WTC11 (cell line): ENCODE measurements around the gene PLCG2. TPM values are rescaled to one million over a fixed set of nuclear protein-coding genes. Genes with fewer than 3 reads are reported as not detected.

Experiments
- ATAC-seq: fragments of 200-7000 bp; cut with Tn5 transposase; 2 replicates; pipeline ENCODE4 v1.10.0; 2021; ENCODE audit warnings: mild to moderate bottlenecking, moderate library complexity
- CTCF ChIA-PET: fragments of 300-600 bp; sonication (Branson Sonifier 250); formaldehyde crosslinking; loops from one replicate; lab custom pipeline; 2021; ENCODE audit warnings: antibody characterized with exemption; lab: Charles Lee
- POLR2A ChIA-PET: fragments of 350-600 bp; sonication (Branson Sonifier 250); formaldehyde crosslinking; loops from one replicate; lab custom pipeline; 2021; ENCODE audit warnings: antibody characterized with exemption; lab: Charles Lee
- DNase-seq: peaks from one replicate; pipeline ENCODE4 v3.0.0; 2021; ENCODE audit warnings: low spot score
- H3K27ac Mint-ChIP-seq: 2 replicates; pipeline ENCODE4 v1.8.0; 2021; ENCODE audit warnings: mixed read lengths
- H3K27me3 Mint-ChIP-seq: 2 replicates; pipeline ENCODE4 v1.8.0; 2021; ENCODE audit warnings: low read depth, mild to moderate bottlenecking, moderate library complexity, mixed read lengths
- H3K36me3 Mint-ChIP-seq: 2 replicates; pipeline ENCODE4 v1.8.0; 2021; ENCODE audit warnings: mixed read lengths
- H3K4me1 Mint-ChIP-seq: 2 replicates; pipeline ENCODE4 v1.8.0; 2022; ENCODE audit warnings: mixed read lengths
- H3K4me3 Mint-ChIP-seq: 2 replicates; pipeline ENCODE4 v1.8.0; 2021; ENCODE audit warnings: mild to moderate bottlenecking, moderate library complexity, mixed read lengths
- H3K9me3 Mint-ChIP-seq: 2 replicates; pipeline ENCODE4 v1.8.0; 2021; ENCODE audit warnings: mixed read lengths
- ARID4B ChIP-seq: sonication (generic); formaldehyde crosslinking; IDR thresholded peaks from 2 replicates; pipeline ENCODE4 v1.8.0; 2023; ENCODE audit warnings: missing genetic modification reagents, mild to moderate bottlenecking, borderline replicate concordance
- ATF1 ChIP-seq: sonication (generic); formaldehyde crosslinking; IDR thresholded peaks from 2 replicates; pipeline ENCODE4 v1.8.1; 2023; ENCODE audit warnings: mild to moderate bottlenecking, moderate library complexity, missing genetic modification reagents
- ATF2 ChIP-seq: sonication (generic); formaldehyde crosslinking; IDR thresholded peaks from 2 replicates; pipeline ENCODE4 v1.8.1; 2022; ENCODE audit warnings: low read depth, missing genetic modification reagents, borderline replicate concordance
- ATF3 ChIP-seq: sonication (generic); formaldehyde crosslinking; conservative IDR thresholded peaks from 2 replicates; pipeline ENCODE4 v1.8.1; 2022; ENCODE audit warnings: mild to moderate bottlenecking, missing genetic modification reagents
- CREB1 ChIP-seq: sonication (generic); formaldehyde crosslinking; IDR thresholded peaks from 2 replicates; pipeline ENCODE4 v1.8.0; 2023; ENCODE audit warnings: mild to moderate bottlenecking, missing genetic modification reagents
- E2F4 ChIP-seq: sonication (generic); formaldehyde crosslinking; IDR thresholded peaks from 2 replicates; pipeline ENCODE4 v1.8.1; 2022; ENCODE audit warnings: low read depth, mild to moderate bottlenecking, moderate library complexity, missing genetic modification reagents, borderline replicate concordance
- GABPB1 ChIP-seq: sonication (generic); formaldehyde crosslinking; IDR thresholded peaks from 2 replicates; pipeline ENCODE4 v1.8.1; 2023; ENCODE audit warnings: mild to moderate bottlenecking, missing genetic modification reagents
- KAT7 ChIP-seq: sonication (generic); formaldehyde crosslinking; IDR thresholded peaks from 2 replicates; pipeline ENCODE4 v1.8.1; 2023; ENCODE audit warnings: missing genetic modification reagents, mild to moderate bottlenecking, borderline replicate concordance
- MAX ChIP-seq: sonication (generic); formaldehyde crosslinking; IDR thresholded peaks from 2 replicates; pipeline ENCODE4 v1.8.0; 2022; ENCODE audit warnings: mild to moderate bottlenecking, missing genetic modification reagents
- NR1H2 ChIP-seq: sonication (generic); formaldehyde crosslinking; IDR thresholded peaks from 2 replicates; pipeline ENCODE4 v1.9.0; 2021; ENCODE audit warnings: mild to moderate bottlenecking, moderate library complexity, missing genetic modification reagents
- TEAD1 ChIP-seq: sonication (generic); formaldehyde crosslinking; IDR thresholded peaks from 2 replicates; pipeline ENCODE4 v1.8.0; 2022; ENCODE audit warnings: mild to moderate bottlenecking, missing genetic modification reagents
- USF1 ChIP-seq: sonication (generic); formaldehyde crosslinking; IDR thresholded peaks from 2 replicates; pipeline ENCODE4 v1.8.0; 2022; ENCODE audit warnings: mild to moderate bottlenecking, missing genetic modification reagents
- USF2 ChIP-seq: sonication (generic); formaldehyde crosslinking; IDR thresholded peaks from 2 replicates; pipeline ENCODE4 v1.8.1; 2023; ENCODE audit warnings: mild to moderate bottlenecking, missing genetic modification reagents, moderate library complexity
- ZNF121 ChIP-seq: sonication (generic); formaldehyde crosslinking; IDR thresholded peaks from 2 replicates; pipeline ENCODE4 v1.8.0; 2023; ENCODE audit warnings: missing genetic modification reagents
- ZNF138 ChIP-seq: sonication (generic); formaldehyde crosslinking; conservative IDR thresholded peaks from 2 replicates; pipeline ENCODE4 v1.8.1; 2022; ENCODE audit warnings: mild to moderate bottlenecking, moderate library complexity, missing genetic modification reagents
- total RNA-seq: library from RNA; stranded (reverse); gene quantifications from 3 replicates; pipeline ENCODE4 v1.2.3, GENCODE V29; 2021

Gene PLCG2
- total RNA-seq, 1 experiment from 2014 or later: 7.0 TPM

GRCh38 chr16:81908466-81909262, 129.6 kb downstream of the PLCG2 start (continued):
- TF ChIP-seq E2F4 (CRISPR knock-in tag) (no peak), ATF2 (CRISPR knock-in tag) (no peak), ATF3 (CRISPR knock-in tag) (no peak), ZNF138 (no peak)

- H3K4me1 Mint-ChIP-seq: no peaks in the 10 kb centered on the region
- TF ChIP-seq CREB1 (CRISPR knock-in tag): no peak
- no peak for TF ChIP-seq GABPB1 (CRISPR knock-in tag)
- TF ChIP-seq ATF1 (CRISPR knock-in tag): no peak
- no peak for TF ChIP-seq USF2 (CRISPR knock-in tag)
- TF ChIP-seq MAX (CRISPR knock-in tag): no peak
- no peak for TF ChIP-seq NR1H2 (CRISPR knock-in tag)
- no peak for TF ChIP-seq ZNF121 (CRISPR knock-in tag)
- no peak for TF ChIP-seq USF1 (CRISPR knock-in tag)
- TF ChIP-seq TEAD1 (CRISPR knock-in tag): no peak
- no peak for TF ChIP-seq KAT7 (CRISPR knock-in tag)
- TF ChIP-seq ARID4B (CRISPR knock-in tag): no peak
- H3K27ac Mint-ChIP-seq: no peak overlapping the region
- DNase-seq (no peak), ATAC-seq (no peak; the same call in 1 of the 2 replicates)
- H3K9me3 Mint-ChIP-seq: no peaks in the 10 kb centered on the region
- no peaks in the 10 kb centered on the region for H3K27me3 Mint-ChIP-seq
- ChIA-PET CTCF (no interaction called here), POLR2A (no interaction called here)
- no peaks in the 10 kb centered on the region for H3K36me3 Mint-ChIP-seq
- no peak overlapping the region for H3K4me3 Mint-ChIP-seq
Measured at GRCh38 chr16:81910366-81910885, 131.3 kb downstream of the PLCG2 start.
